ENCODE data around the gene DLG2.

Gene DLG2

DNA sequence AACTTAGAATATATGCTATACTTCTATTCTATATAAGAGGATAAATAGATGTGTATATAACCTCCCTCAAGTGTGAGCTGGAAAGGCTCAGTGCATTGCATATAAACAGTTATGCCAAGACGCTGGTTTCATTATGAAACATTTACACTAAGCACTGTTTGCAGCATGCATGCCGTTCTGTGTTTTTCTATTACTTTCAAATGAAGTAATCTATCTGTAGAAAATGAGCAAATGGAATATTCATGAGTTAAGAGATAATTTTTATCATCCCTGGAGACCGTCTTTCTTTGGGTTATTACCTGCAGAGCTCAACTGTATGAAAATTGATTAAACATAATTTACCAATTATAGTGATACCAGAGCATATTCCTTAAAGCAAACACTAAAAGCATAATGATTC lies 1415.2 kb downstream of the DLG2 start:
- DNase-seq (ENCODE audit: low spot score), result no peak
- ChIA-PET POLR2A (ENCODE audit: low non-redundant PET) (no interaction called here), CTCF (no interaction called here)
- no peak for TF ChIP-seq CTCF (conservative IDR thresholded peaks at IDR 0.05; ENCODE audit: low read depth)
- no peak overlapping the region for H3K27ac ChIP-seq

DNA sequence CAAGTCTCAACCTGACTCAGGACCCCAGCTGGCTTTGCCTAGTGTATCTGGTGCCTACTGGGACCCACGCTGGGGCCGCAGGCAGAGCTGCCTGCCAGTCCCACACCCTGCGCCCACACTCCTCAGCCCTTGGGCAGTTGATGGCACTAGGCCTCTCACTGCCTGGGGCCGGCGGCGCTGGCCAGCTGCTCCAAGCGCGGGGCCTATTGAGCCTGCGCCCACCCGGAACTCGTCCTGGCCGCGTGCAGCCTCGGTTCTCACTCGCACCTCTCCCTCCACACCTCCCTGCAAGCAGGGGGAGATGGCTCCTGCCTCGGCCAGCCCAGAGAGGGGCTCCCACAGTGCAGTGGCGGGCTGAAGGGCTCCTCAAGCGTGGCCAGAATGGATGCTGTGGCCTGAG lies 1432.4 kb downstream of the DLG2 start:
- POLR2A ChIA-PET (ENCODE audit: low non-redundant PET), result no interaction called here
- no peak for TF ChIP-seq CTCF (conservative IDR thresholded peaks at IDR 0.05; ENCODE audit: low read depth)
- no peak overlapping the region for H3K27ac ChIP-seq
- CTCF ChIA-PET, result interaction anchor here (0.6 kb wide), 1 partner anchor 330 kb away, joined by 7 read pairs; no protein-coding TSS in a partner anchor
- no peak for DNase-seq (ENCODE audit: low spot score)

- ChIA-PET CTCF (no interaction called here), POLR2A (ENCODE audit: low non-redundant PET) (no interaction called here)
- no peak overlapping the region for H3K27ac ChIP-seq
- DNase-seq (ENCODE audit: low spot score), result no peak
- no peak for TF ChIP-seq CTCF (conservative IDR thresholded peaks at IDR 0.05; ENCODE audit: low read depth)
Observed at GRCh38 chr11:84193706-84194105, 1433.4 kb downstream of the DLG2 start.

DNA sequence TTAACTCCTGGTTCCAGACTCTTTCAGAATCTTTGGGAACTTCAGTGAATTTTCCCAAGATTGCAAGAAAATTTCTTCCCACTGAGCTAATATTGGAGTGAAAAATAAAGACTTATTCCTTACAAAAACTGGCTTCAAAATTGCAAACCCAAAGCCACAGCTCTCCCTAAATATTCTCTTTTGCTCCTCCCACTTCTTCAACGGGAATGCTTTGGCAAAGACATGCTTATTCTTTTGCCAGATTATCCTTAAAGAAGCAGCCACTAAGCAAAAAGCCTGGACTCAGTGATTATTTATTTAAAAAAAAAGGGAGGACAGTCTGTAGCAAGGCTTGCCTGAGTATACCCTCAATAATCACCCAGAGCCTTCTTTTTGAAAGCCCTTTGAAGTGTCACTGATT lies 1438.6 kb downstream of the DLG2 start:
- POLR2A ChIA-PET (ENCODE audit: low non-redundant PET), result no interaction called here
- no peak for DNase-seq (ENCODE audit: low spot score)
- no peak overlapping the region for H3K27ac ChIP-seq
- TF ChIP-seq CTCF (conservative IDR thresholded peaks at IDR 0.05; ENCODE audit: low read depth), result no peak
- CTCF ChIA-PET, result no interaction called here

- no peak for DNase-seq (ENCODE audit: low spot score)
- CTCF ChIA-PET, result no interaction called here
- TF ChIP-seq CTCF (conservative IDR thresholded peaks at IDR 0.05; ENCODE audit: low read depth), result no peak
- POLR2A ChIA-PET (ENCODE audit: low non-redundant PET), result no interaction called here
- H3K27ac ChIP-seq, result no peak overlapping the region
Observed at GRCh38 chr11:84173078-84173477, 1454.1 kb downstream of the DLG2 start.

DNA sequence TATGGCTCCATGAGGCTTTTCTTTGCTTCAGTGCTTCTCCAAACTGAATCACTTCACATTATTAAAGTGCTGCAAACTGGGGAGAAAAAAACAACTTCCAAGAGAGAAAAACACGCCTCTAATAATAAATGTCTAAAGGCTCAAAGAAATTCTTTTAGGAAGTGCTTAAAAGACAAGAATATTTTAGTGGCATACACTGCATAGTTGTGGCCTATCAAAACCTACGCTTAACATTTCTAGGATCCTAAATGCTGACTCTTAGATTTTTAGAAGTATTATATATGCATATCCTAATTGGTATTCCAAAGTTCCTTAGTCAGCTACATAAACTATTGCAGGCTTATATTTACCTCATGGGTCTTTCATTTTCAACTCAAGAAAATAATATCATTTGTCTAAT lies 1462.0 kb downstream of the DLG2 start:
- POLR2A ChIA-PET (ENCODE audit: low non-redundant PET), result no interaction called here
- CTCF ChIA-PET, result interaction anchor here (0.7 kb wide), 1 partner anchor 130 kb away, joined by 5 read pairs; no protein-coding TSS in a partner anchor
- no peak for DNase-seq (ENCODE audit: low spot score)
- no peak overlapping the region for H3K27ac ChIP-seq
- no peak for TF ChIP-seq CTCF (conservative IDR thresholded peaks at IDR 0.05; ENCODE audit: low read depth)

- no peak for DNase-seq (ENCODE audit: low spot score)
- TF ChIP-seq CTCF (conservative IDR thresholded peaks at IDR 0.05; ENCODE audit: low read depth), result no peak
- CTCF ChIA-PET, result no interaction called here
- POLR2A ChIA-PET (ENCODE audit: low non-redundant PET), result no interaction called here
- no peak overlapping the region for H3K27ac ChIP-seq
Observed at GRCh38 chr11:84164728-84165127, 1462.4 kb downstream of the DLG2 start.
